ENCODE data around the gene C1QL4.
A peak's percentile ranks its signal among the peaks of the same experiment; 100 is the strongest.
"Not testable (repeated sequence)": the region's sequence is repeated elsewhere in the genome, so short reads cannot be mapped to it uniquely, and the experiment has no call there.

C1QL4 gene

GRCh38 chr12:49347311-49348193 is 10.6 kb upstream of the C1QL4 start:
- DNase-seq, result peak; percentile 85

- DNase-seq, result peak; percentile 77
Observed at GRCh38 chr12:49346659-49347310, 9.8 kb upstream of the C1QL4 start, which contains the start of gene DNAJC22. TSS of gene DNAJC22 (plus strand) at chr12:49346888. CDS start at chr12:49348873, 1,985 bp downstream.

- DNase-seq, result no peak
Observed at GRCh38 chr12:49345825-49346658, 9.1 kb upstream of the C1QL4 start.

GRCh38 chr12:49345051-49345824 is 8.2 kb upstream of the C1QL4 start:
- DNase-seq, result peak; percentile 41

GRCh38 chr12:49344486-49345050 is 7.6 kb upstream of the C1QL4 start:
- no peak for DNase-seq

- no peak for DNase-seq
Observed at GRCh38 chr12:49342914-49343731, 6.1 kb upstream of the C1QL4 start.

- peak; percentile 93 for DNase-seq
Observed at GRCh38 chr12:49342066-49342913, 5.3 kb upstream of the C1QL4 start.

GRCh38 chr12:49341777-49342065 is 4.7 kb upstream of the C1QL4 start:
- DNase-seq, result no peak

GRCh38 chr12:49340971-49341776 is 4.2 kb upstream of the C1QL4 start:
- DNase-seq, result no peak

GRCh38 chr12:49340095-49340870 is 3.3 kb upstream of the C1QL4 start:
- no peak for DNase-seq

GRCh38 chr12:49339464-49339861 is 2.5 kb upstream of the C1QL4 start:
- DNase-seq, result peak; percentile 49

GRCh38 chr12:49338830-49339463 is 2.0 kb upstream of the C1QL4 start:
- DNase-seq, result no peak

GRCh38 chr12:49335955-49336644 is 888 bp downstream of the C1QL4 start:
- no peak for DNase-seq

- DNase-seq, result no peak
Observed at GRCh38 chr12:49335118-49335954, 1.7 kb downstream of the C1QL4 start.

GRCh38 chr12:49334681-49335080 is 2.3 kb downstream of the C1QL4 start:
- DNase-seq, result no peak

GRCh38 chr12:49334226-49334625 is 2.8 kb downstream of the C1QL4 start:
- no peak for DNase-seq

GRCh38 chr12:49333778-49334177 is 3.2 kb downstream of the C1QL4 start:
- DNase-seq, result not testable (repeated sequence)

All from DMS79 (cell line).